IPS-15b (cell line): ENCODE data around the gene ERBIN.

Source experiments
- H3K27me3 ChIP-seq: one replicate; pipeline ENCODE4 v1.6.1; 2013; ENCODE audit warnings: low read length; ENCODE audit not compliant: control insufficient read depth, insufficient read depth
- H3K36me3 ChIP-seq: one replicate; pipeline ENCODE4 v1.6.1; 2013; ENCODE audit warnings: low read length; ENCODE audit not compliant: control insufficient read depth, insufficient read depth
- H3K4me1 ChIP-seq: one replicate; pipeline ENCODE4 v1.6.1; 2013; ENCODE audit warnings: mild to moderate bottlenecking, low read length; ENCODE audit not compliant: control insufficient read depth, insufficient read depth
- H3K4me3 ChIP-seq: one replicate; pipeline ENCODE4 v1.5.1; 2013; ENCODE audit warnings: low read depth, low read length
- H3K9ac ChIP-seq: one replicate; pipeline ENCODE4 v1.6.1; 2013; ENCODE audit warnings: low read depth, mild to moderate bottlenecking, low read length
- H3K9me3 ChIP-seq: one replicate; pipeline ENCODE4 v1.6.1; 2013; ENCODE audit warnings: mild to moderate bottlenecking, low read length; ENCODE audit not compliant: control insufficient read depth, insufficient read depth

ERBIN gene

DNA sequence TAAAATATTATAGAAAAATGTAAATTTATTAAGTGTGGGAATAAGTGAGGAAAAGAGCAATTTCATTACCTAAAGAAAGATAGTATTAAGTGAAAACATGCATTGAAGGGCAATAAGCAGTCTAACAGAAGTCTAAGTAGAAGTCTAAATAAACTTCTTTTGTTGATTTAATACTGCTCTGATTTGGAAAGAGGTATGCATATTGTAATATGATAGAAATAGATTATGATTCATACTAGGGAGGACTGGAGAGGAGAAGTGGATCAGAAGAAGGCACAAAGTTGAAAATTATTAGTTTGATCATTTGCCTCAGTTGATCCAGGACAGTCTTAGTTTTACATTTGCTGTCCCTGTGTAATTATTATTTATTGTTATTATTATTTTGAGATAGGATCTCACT, 6.6 kb upstream of the ERBIN start:
- no peaks in the 10 kb centered on the region for H3K36me3 ChIP-seq
- no peak overlapping the region for H3K4me3 ChIP-seq
- H3K9me3 ChIP-seq = no peaks in the 10 kb centered on the region
- no peak overlapping the region for H3K9ac ChIP-seq
- H3K27me3 ChIP-seq = peaks cover 21% of the 10 kb centered on the region
- peaks cover 7% of the 10 kb centered on the region for H3K4me1 ChIP-seq

DNA sequence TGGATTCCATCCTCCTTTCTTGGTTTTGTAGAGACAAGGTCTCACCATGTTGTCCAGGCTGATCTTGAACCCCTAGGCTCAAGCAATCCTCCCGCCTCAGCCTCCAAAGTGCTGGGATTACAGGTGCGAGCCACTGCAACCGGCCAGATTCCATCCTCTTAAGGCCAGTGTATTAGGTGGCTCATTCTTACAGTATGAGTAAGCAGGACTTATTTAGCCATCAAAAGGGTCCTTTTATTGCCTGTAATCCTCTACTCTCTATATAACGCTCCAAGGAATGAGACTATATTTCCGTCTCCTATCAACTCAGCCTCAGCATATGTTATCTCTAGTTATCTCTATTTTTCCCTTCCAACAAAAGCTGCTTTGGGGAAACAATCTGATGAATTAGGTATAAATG, 3.0 kb upstream of the ERBIN start:
- Histone ChIP-seq H3K9me3 (no peaks in the 10 kb centered on the region), H3K4me1 (peaks cover 7% of the 10 kb centered on the region), H3K4me3 (no peak overlapping the region), H3K36me3 (no peaks in the 10 kb centered on the region), H3K9ac (no peak overlapping the region), H3K27me3 (peaks cover 21% of the 10 kb centered on the region)

DNA sequence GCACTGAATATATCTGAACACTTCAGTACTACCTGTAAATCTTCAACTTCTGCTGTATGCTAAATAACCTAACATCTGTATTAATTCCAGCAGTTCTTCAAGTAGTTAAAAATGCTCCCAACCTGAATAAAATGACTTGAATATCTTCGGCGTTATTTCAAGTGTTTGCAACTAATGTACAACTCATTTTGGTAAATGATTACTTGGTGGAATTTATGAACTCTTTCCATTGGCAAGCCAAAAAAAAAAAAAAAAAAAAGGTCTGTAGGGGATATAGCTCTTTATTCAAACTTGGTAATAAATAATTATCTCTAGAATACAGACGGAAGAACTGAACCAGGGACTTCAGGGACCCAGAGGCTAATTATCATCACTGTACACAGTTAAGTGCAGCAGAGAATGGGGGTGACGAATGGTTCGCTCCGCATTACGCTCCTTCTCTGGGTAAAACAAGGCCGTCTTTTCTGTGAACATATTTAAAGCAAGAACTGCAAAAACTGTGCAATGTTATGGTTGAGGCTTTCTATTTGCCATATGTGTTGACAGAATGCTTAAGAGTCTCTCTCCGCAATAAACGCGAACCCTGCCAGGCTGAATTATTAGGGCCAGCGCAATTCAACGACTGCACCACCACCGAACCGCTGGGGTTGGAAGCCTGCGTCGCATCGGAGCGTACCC, 1.9 kb upstream of the ERBIN start:
- peaks cover 21% of the 10 kb centered on the region for H3K27me3 ChIP-seq
- peaks cover 16% of the 10 kb centered on the region for H3K4me1 ChIP-seq
- H3K4me3 ChIP-seq = peak overlapping the region; percentile 88
- H3K36me3 ChIP-seq = no peaks in the 10 kb centered on the region
- H3K9me3 ChIP-seq = no peaks in the 10 kb centered on the region
- peak overlapping the region; percentile 86 for H3K9ac ChIP-seq

DNA sequence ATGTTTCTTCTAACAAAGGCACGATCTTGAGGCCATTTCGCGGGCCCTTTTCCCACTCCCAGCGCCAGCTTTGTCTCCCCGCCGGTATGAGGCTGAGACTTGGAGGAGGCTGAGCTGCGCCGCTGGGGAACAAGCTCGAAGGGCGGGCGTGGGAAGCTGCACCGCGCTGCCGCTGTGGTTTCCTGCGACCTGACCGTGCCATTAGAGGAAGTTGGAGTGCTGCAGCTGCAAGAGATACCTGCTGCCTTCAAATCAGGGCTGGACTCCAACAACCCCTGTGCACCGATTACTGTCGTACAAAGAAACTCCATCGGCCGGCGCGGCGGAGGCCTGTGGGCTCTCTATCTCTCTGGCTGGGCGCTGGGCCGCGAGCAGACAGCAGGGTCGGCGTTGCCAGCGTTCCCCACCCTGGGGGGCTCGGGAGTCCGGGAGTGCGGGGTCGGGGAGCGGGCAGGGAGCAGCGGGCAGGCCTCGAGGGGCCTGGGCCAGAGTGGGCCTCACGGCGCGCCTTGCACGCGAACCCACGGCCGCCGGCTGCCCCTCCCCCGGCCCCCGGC, 1.3 kb upstream of the ERBIN start:
- Histone ChIP-seq H3K36me3 (no peaks in the 10 kb centered on the region), H3K4me1 (peaks cover 18% of the 10 kb centered on the region), H3K9me3 (no peaks in the 10 kb centered on the region), H3K27me3 (peaks cover 21% of the 10 kb centered on the region), H3K9ac (peak overlapping the region; percentile 86), H3K4me3 (peak overlapping the region; percentile 88)

DNA sequence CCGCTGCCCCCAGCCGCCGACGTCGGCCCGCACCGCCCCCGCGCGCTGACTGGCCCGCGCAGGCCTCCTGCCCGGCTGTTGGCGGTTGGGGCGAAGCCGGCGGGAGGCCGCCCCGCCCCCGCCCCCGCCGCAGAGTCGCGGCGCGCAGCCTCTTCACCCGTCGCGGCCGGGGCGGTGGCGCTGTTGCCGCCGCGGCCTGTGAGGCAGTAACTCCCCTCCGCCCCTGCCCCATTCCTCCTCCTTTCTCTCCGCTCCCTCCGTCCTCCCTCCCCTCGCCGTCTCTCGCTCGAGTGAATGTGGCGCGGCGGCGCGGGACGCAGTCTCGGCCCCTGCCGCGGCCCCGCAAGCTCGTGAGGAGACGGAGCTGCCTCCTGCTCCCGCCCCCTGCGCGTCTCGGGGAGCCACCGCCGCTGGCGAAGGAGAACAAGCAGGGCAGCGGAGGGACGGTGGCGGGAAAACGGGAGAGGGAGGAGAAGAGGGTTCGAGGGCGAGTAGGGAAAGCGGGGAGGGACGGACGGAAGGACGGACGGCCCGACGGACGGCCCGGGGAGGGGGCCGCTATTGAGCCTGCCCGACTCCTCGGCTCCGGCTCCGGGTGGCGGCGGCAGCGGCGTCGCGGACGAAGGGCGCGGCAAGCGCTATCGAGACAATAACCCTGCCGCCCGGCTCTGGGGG, 637 bp upstream of the ERBIN start:
- H3K36me3 ChIP-seq = no peaks in the 10 kb centered on the region
- H3K27me3 ChIP-seq = peaks cover 21% of the 10 kb centered on the region
- peaks cover 20% of the 10 kb centered on the region for H3K4me1 ChIP-seq
- no peaks in the 10 kb centered on the region for H3K9me3 ChIP-seq
- peak overlapping the region; percentile 92 for H3K9ac ChIP-seq
- peak overlapping the region; percentile 88 for H3K4me3 ChIP-seq

DNA sequence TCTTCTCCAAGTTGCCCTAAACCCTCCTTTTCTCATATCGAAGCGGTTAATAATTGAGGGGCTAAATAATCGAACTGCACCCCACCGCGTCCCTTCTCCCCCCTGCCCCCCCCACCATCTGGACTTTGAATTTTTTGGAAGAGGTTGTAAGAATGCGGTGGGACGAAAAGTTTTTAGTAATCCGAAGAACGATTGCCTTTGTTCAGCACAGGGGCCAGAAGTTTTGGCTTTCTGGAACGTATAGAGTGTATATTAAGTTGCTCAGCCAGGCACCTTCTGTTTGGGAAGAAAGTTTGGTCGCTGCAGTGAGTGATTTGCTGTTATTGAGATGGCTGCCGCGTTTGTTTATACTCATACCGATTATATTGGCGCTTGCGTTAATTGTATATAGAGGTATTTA, 518 bp downstream of the ERBIN start:
- Histone ChIP-seq H3K4me3 (peak overlapping the region; percentile 83), H3K4me1 (peaks cover 21% of the 10 kb centered on the region), H3K9me3 (no peaks in the 10 kb centered on the region), H3K27me3 (peaks cover 21% of the 10 kb centered on the region), H3K9ac (peak overlapping the region; percentile 82), H3K36me3 (no peaks in the 10 kb centered on the region)

DNA sequence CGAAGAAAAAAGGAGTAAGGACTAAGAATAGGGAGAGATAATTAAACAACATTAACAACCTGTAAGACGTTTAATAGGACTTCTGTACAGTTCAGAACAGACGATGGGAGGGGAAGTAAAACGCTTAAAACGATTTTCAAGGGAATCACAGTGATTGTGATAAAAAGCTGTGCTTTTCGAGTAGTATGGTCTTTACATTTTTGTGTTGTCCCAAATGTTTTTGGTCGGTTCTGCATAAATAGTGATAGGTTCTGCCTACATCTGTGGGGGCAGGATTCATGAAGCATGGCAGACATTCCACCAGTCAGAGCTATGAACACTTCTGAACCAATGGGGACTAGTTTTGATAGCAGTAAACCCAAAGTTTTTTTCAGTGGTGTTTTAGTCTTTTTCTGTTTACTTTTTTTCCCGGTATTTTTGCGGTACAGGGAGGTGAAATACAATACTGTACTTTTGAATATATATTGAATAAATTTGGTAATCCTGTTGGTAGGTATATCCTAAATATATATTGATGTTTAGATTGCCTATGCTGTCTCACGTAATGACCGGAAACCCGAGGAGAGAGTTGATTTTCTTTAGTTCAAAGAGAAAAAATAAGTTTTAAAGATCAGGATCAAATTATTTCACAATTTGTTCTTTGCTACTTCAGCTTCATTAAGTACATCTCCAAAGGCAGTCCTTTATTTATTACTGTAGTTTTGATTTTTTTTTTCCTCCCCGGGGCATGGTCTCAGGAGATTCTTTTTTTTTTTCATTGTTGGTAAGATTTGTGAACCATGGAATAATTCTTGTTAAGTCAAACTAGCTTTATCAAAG, 1.3 kb downstream of the ERBIN start:
- Histone ChIP-seq H3K27me3 (peaks cover 21% of the 10 kb centered on the region), H3K9me3 (no peaks in the 10 kb centered on the region), H3K9ac (peak overlapping the region; percentile 82), H3K36me3 (no peaks in the 10 kb centered on the region), H3K4me1 (peaks cover 21% of the 10 kb centered on the region), H3K4me3 (peak overlapping the region; percentile 83)

DNA sequence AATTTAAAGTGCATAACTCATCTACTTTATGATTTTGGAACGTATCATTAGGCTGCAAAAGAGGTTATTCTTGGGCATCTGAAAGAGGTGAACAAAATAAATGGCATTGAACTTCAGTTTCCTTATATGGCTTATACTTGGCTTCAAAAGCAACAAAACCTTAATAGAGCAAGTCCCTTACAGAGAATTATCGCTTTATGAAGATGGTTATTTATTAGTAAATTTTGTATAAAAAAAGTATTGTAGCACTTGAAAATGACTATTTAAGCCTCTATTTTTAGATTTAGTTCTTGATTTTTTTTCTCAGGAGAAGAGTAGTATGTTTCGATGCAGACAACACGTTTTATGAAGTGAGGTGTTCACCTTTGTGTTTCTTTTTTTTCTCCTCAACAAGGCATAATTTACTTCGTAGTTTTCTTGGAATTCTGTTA, 2.0 kb downstream of the ERBIN start:
- peak overlapping the region; percentile 4 for H3K9ac ChIP-seq
- peak overlapping the region; percentile 83 for H3K4me3 ChIP-seq
- no peaks in the 10 kb centered on the region for H3K9me3 ChIP-seq
- H3K36me3 ChIP-seq = no peaks in the 10 kb centered on the region
- peaks cover 21% of the 10 kb centered on the region for H3K4me1 ChIP-seq
- H3K27me3 ChIP-seq = peaks cover 14% of the 10 kb centered on the region

DNA sequence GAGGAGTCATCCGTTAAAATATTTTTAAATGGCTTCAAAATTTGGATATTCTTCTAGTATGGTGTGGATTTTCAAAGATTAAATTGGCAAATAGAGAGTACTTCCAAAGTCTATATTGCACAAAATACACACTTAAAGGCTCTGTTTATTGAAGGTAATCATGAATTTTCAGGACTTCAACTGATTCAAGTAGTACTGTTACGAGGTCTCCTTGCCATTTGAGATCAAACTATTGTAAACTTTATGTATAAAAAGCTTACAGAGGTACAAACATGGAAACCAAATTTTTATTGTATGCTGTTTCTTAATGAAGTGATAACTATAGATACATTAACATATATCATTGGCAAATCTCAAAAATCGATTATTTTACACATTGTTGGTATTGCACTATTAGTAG, 2.5 kb downstream of the ERBIN start:
- Histone ChIP-seq H3K27me3 (peaks cover 9% of the 10 kb centered on the region), H3K36me3 (no peaks in the 10 kb centered on the region), H3K4me1 (peaks cover 18% of the 10 kb centered on the region), H3K4me3 (peak overlapping the region; percentile 83), H3K9ac (no peak overlapping the region), H3K9me3 (no peaks in the 10 kb centered on the region)

DNA sequence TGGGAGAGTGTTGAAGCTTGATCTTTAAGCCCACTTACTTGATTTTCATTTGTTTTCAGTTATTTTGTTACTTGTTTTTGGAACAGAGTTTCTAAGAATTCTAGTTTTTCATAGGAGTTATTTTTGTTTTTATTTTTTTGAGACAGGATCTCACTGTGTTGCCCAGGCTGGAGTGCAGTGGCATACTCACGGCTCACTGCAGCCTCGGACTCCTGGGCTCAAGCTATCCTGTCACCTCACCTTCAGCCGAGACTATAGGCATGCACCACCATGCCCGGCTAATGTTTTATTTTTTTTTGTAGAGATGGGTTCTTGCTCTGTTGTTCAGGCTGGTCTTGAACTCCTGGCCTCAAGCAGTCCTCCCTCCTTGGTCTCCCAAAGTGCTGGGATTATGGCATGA, 6.3 kb downstream of the ERBIN start:
- H3K36me3 ChIP-seq = no peaks in the 10 kb centered on the region

DNA sequence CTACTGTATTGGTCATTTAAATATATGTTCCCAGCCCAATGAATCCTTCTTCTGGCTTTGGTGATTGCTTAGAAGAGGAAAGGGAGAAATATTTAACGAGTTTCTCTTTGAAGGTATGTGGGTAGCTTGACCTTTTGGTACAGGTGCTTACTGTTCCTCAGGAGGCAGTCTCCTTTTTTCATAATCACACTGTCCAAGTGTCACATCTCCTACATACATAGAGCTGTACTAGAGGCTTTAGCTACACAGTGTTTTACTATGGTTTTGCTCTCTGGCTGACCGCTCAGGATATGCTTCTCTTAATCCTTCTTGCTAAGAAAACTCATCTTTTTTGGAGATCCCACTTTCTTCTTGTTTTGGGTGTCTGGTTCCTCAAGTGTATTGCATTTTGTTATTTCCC, 6.9 kb downstream of the ERBIN start:
- Histone ChIP-seq H3K36me3 (no peaks in the 10 kb centered on the region), H3K9ac (no peak overlapping the region), H3K4me1 (peaks cover 13% of the 10 kb centered on the region), H3K9me3 (no peaks in the 10 kb centered on the region), H3K4me3 (no peak overlapping the region), H3K27me3 (no peaks in the 10 kb centered on the region)

More for the DNA sequence above, 6.3 kb downstream of the ERBIN start:
- peaks cover 13% of the 10 kb centered on the region for H3K4me1 ChIP-seq
- no peaks in the 10 kb centered on the region for H3K27me3 ChIP-seq
- H3K9ac ChIP-seq = no peak overlapping the region
- H3K9me3 ChIP-seq = no peaks in the 10 kb centered on the region
- no peak overlapping the region for H3K4me3 ChIP-seq
